Measurements from ENCODE around the gene WDR72.
A peak's percentile ranks its signal among the peaks of the same experiment; 100 is the strongest.
"Not testable (repeated sequence)": the region's sequence is repeated elsewhere in the genome, so short reads cannot be mapped to it uniquely, and the experiment has no call there.

Gene WDR72

GRCh38 chr15:53589520-53590057 lies 169.9 kb downstream of the WDR72 start:
- no peak for DNase-seq (ENCODE audit: low read depth)

GRCh38 chr15:53588773-53589172 lies 170.7 kb downstream of the WDR72 start:
- peak; percentile 6 for DNase-seq (ENCODE audit: low read depth)

GRCh38 chr15:53586799-53587198 lies 172.7 kb downstream of the WDR72 start:
- DNase-seq (ENCODE audit: low read depth), result no peak

GRCh38 chr15:53581513-53581912 lies 177.9 kb downstream of the WDR72 start:
- DNase-seq (ENCODE audit: low read depth), result no peak

- no peak for DNase-seq (ENCODE audit: low read depth)
Measured at GRCh38 chr15:53580366-53580765, 179.1 kb downstream of the WDR72 start.

GRCh38 chr15:53576841-53577240 lies 182.6 kb downstream of the WDR72 start:
- no peak for DNase-seq (ENCODE audit: low read depth)

- DNase-seq (ENCODE audit: low read depth), result no peak
Measured at GRCh38 chr15:53573091-53573490, 186.4 kb downstream of the WDR72 start.

GRCh38 chr15:53569751-53570480 lies 189.5 kb downstream of the WDR72 start:
- peak; percentile 3 for DNase-seq (ENCODE audit: low read depth)

- DNase-seq (ENCODE audit: low read depth), result no peak
Measured at GRCh38 chr15:53566912-53567311, 192.6 kb downstream of the WDR72 start.

- DNase-seq (ENCODE audit: low read depth), result no peak
Measured at GRCh38 chr15:53565721-53566120, 193.7 kb downstream of the WDR72 start.

- DNase-seq (ENCODE audit: low read depth), result no peak
Measured at GRCh38 chr15:53564647-53565046, 194.8 kb downstream of the WDR72 start.

GRCh38 chr15:53563627-53564026 lies 195.8 kb downstream of the WDR72 start:
- no peak for DNase-seq (ENCODE audit: low read depth)

- DNase-seq (ENCODE audit: low read depth), result no peak
Measured at GRCh38 chr15:53559364-53560277, 199.8 kb downstream of the WDR72 start.

GRCh38 chr15:53558384-53558783 lies 201.1 kb downstream of the WDR72 start:
- DNase-seq (ENCODE audit: low read depth), result no peak

- no peak for DNase-seq (ENCODE audit: low read depth)
Measured at GRCh38 chr15:53555226-53555625, 204.2 kb downstream of the WDR72 start.

GRCh38 chr15:53549697-53550305 lies 209.7 kb downstream of the WDR72 start:
- DNase-seq (ENCODE audit: low read depth), result no peak

GRCh38 chr15:53548236-53548635 lies 211.2 kb downstream of the WDR72 start:
- DNase-seq (ENCODE audit: low read depth), result no peak

GRCh38 chr15:53540626-53541300 lies 218.7 kb downstream of the WDR72 start:
- DNase-seq (ENCODE audit: low read depth), result not testable (repeated sequence)

GRCh38 chr15:53539878-53540277 lies 219.6 kb downstream of the WDR72 start:
- DNase-seq (ENCODE audit: low read depth), result no peak

GRCh38 chr15:53536479-53537120 lies 222.9 kb downstream of the WDR72 start:
- no peak for DNase-seq (ENCODE audit: low read depth)

GRCh38 chr15:53535886-53536285 lies 223.6 kb downstream of the WDR72 start:
- no peak for DNase-seq (ENCODE audit: low read depth)
